H1 (cell line): ENCODE results near the gene PTPN2. TPM values are rescaled to one million over a fixed set of nuclear protein-coding genes. Genes with fewer than 3 reads are reported as not detected.

Source experiments
- CHD7 ChIP-seq: fragments of 300-600 bp; sonication (generic); IDR thresholded peaks from 2 replicates; pipeline ENCODE4 v1.7.1; 2012; ENCODE audit warnings: low read length, moderate library complexity, mild to moderate bottlenecking, inconsistent platforms; ENCODE audit not compliant: insufficient replicate concordance
- GTF2F1 ChIP-seq: IDR thresholded peaks from 2 replicates; pipeline ENCODE4 v1.6.1; 2012; ENCODE audit warnings: low read depth, low read length, improper control_type of control experiment, borderline replicate concordance
- POLR2A ChIP-seq, 2 experiments: IDR thresholded peaks; 1 replicate in 1 of 2; 2 replicates in 1 of 2; pipeline ENCODE4 v1.6.1; 2011; ENCODE audit warnings: low read depth in 2 of 2, low read length in 2 of 2, mild to moderate bottlenecking in 2 of 2; ENCODE audit errors: control extremely low read depth in 1 of 2
- POLR2AphosphoS5 ChIP-seq: IDR thresholded peaks from 2 replicates; pipeline ENCODE4 v1.6.1; 2011; ENCODE audit warnings: low read depth, low read length
- RFX5 ChIP-seq: IDR thresholded peaks from 2 replicates; pipeline ENCODE4 v1.6.1; 2011; ENCODE audit warnings: low read depth, low read length, improper control_type of control experiment, borderline replicate concordance
- RXRA ChIP-seq: IDR thresholded peaks from 2 replicates; pipeline ENCODE4 v1.6.1; 2011; ENCODE audit warnings: low read depth, mild to moderate bottlenecking, low read length, moderate library complexity; ENCODE audit not compliant: insufficient read depth
- SIX5 ChIP-seq: IDR thresholded peaks from 2 replicates; pipeline ENCODE4 v1.6.1; 2011; ENCODE audit warnings: mild to moderate bottlenecking, low read depth, low read length
- ZNF274 ChIP-seq: IDR thresholded peaks from 2 replicates; pipeline ENCODE4 v1.7.0; 2012; ENCODE audit warnings: low read length, borderline replicate concordance; ENCODE audit errors: extremely low read depth
- polyA plus RNA-seq, 7 experiments: library from polyadenylated mRNA; depleted of rRNA in 3 of 7; stranded (reverse) in 5 of 7; unstranded in 2 of 7; fragments of >200 nt in 5 of 7; fragments of 200-250 nt in 2 of 7; gene quantifications; 1 replicate in 5 of 7; 2 replicates in 1 of 7; 4 replicates in 1 of 7; pipeline versions ENCODE4 v1.2.1 to v1.2.3, GENCODE V29; 2011 to 2013; ENCODE audit warnings: missing spikeins in 2 of 7, mixed read lengths in 2 of 7
- total RNA-seq: library from RNA; stranded (reverse); fragmentation: NEBNext Ultra II Directional; extraction: Animal tissue kit (Norgen Biotek cat#: 25700); gene quantifications from 2 replicates; pipeline ENCODE4 v1.2.1, GENCODE V29; 2021

Gene PTPN2
- total and polyA plus RNA-seq, 2 of the 8 experiments (the other 6 are each of a cell fraction or from before 2014, with no cell fraction given) = 16.4 to 54.0 TPM

GRCh38 chr18:12819322-12819721 lies 64.7 kb downstream of the PTPN2 start (continued):
- TF ChIP-seq CHD7 (no peak), RXRA (no peak), RFX5 (no peak), SIX5 (no peak), POLR2AphosphoS5 (no peak), ZNF274 (no peak), POLR2A (IDR thresholded peaks at IDR 0.05; ENCODE audit: control extremely low read depth in 1 of 2, low read depth in 2 of 2, low read length in 2 of 2) (no peak), GTF2F1 (no peak)
